CD4-positive, CD25-positive, alpha-beta regulatory T cell (primary cell): Measurements from ENCODE around the gene SUZ12. TPM values are rescaled to one million over a fixed set of nuclear protein-coding genes. Genes with fewer than 3 reads are reported as not detected.
"Not testable (repeated sequence)": the region's sequence is repeated elsewhere in the genome, so short reads cannot be mapped to it uniquely, and the experiment has no call there.

Experiments used
- ATAC-seq, 2 donors: fragments of 150-1000 bp; cut with Tn5 transposase; one replicate each; pipeline ENCODE4 v1.10.0; 2021; ENCODE audit warnings: low read depth in 2 of 2, moderate number of reproducible peaks in 2 of 2, moderate library complexity in 1 of 2
- DNase-seq, 3 donors: peaks; one replicate each; pipeline versions ENCODE4 v3.0.0 to v3.0.0-alpha.2; 2012 to 2022; ENCODE audit warnings: mixed read lengths in 1 of 3
- H3K27ac ChIP-seq: one replicate; pipeline ENCODE4 v1.7.0; 2013; ENCODE audit warnings: mild to moderate bottlenecking, low read length; ENCODE audit not compliant: insufficient read depth, poor library complexity, severe bottlenecking
- H3K27me3 ChIP-seq: one replicate; pipeline ENCODE4 v1.7.0; 2013; ENCODE audit warnings: low read length; ENCODE audit not compliant: control insufficient read depth, insufficient read depth
- H3K36me3 ChIP-seq: one replicate; pipeline ENCODE4 v1.7.0; 2013; ENCODE audit warnings: mild to moderate bottlenecking, low read length, moderate library complexity; ENCODE audit not compliant: control insufficient read depth, insufficient read depth
- H3K4me1 ChIP-seq: 2 replicates; pipeline ENCODE4 v1.7.0; 2013; ENCODE audit warnings: mild to moderate bottlenecking, low read length; ENCODE audit not compliant: insufficient read depth, control insufficient read depth, poor library complexity, severe bottlenecking
- H3K4me3 ChIP-seq: one replicate; pipeline ENCODE4 v1.7.0; 2013; ENCODE audit warnings: low read depth, mild to moderate bottlenecking, low read length, moderate library complexity
- H3K9me3 ChIP-seq, 2 experiments: 1 replicate in 1 of 2; 2 replicates in 1 of 2; pipeline ENCODE4 v1.7.0; 2013; ENCODE audit warnings: low read length in 2 of 2, mild to moderate bottlenecking in 1 of 2, moderate library complexity in 1 of 2; ENCODE audit not compliant: control insufficient read depth in 2 of 2
- H3K27ac Mint-ChIP-seq, 3 donors: one replicate each; pipeline ENCODE4 v1.8.0; 2020 to 2022; ENCODE audit warnings: mild to moderate bottlenecking in 3 of 3, mixed read lengths in 3 of 3, moderate library complexity in 2 of 3
- H3K27me3 Mint-ChIP-seq: one replicate; pipeline ENCODE4 v1.8.0; 2022; ENCODE audit warnings: mild to moderate bottlenecking, mixed read lengths
- H3K36me3 Mint-ChIP-seq: one replicate; pipeline ENCODE4 v1.8.0; 2020; ENCODE audit warnings: mixed read lengths
- H3K4me1 Mint-ChIP-seq, 4 donors: one replicate each; pipeline ENCODE4 v1.8.0; 2020 to 2022; ENCODE audit warnings: mixed read lengths in 4 of 4, mild to moderate bottlenecking in 1 of 4
- H3K4me3 Mint-ChIP-seq, 4 donors: one replicate each; pipeline ENCODE4 v1.8.0; 2020 to 2022; ENCODE audit warnings: mild to moderate bottlenecking in 4 of 4, mixed read lengths in 4 of 4, moderate library complexity in 3 of 4
- H3K9me3 Mint-ChIP-seq, 7 donors: one replicate each; pipeline ENCODE4 v1.8.0; 2020 to 2022; ENCODE audit warnings: mixed read lengths in 7 of 7, mild to moderate bottlenecking in 3 of 7, moderate library complexity in 2 of 7
- polyA plus RNA-seq, 4 donors: library from polyadenylated mRNA; unstranded; fragments of 300-500 nt; fragmentation: Illumina TruSeq; gene quantifications; one replicate each; pipeline ENCODE4 v1.2.3, GENCODE V29; 2021
- total RNA-seq: library from RNA; stranded (reverse); gene quantifications from one replicate; pipeline ENCODE4 v1.2.3, GENCODE V29; 2022

The SUZ12 gene
- total and polyA plus RNA-seq, 5 donors from 2014 or later, result 15.7 to 36.5 (median 16.8) TPM

GRCh38 chr17:31926100-31926729 is 10.6 kb upstream of the SUZ12 start:
- H3K4me3 ChIP-seq, result no peak overlapping the region
- H3K27me3 Mint-ChIP-seq, result peaks cover 4% of the 10 kb centered on the region
- no peaks in the 10 kb centered on the region for H3K27me3 ChIP-seq
- no peaks in the 10 kb centered on the region for H3K36me3 ChIP-seq
- H3K27ac ChIP-seq, result no peak overlapping the region
- H3K4me1 ChIP-seq, result no peaks in the 10 kb centered on the region
- H3K4me3 Mint-ChIP-seq, result no peak overlapping the region
- ATAC-seq (no peak), DNase-seq (no peak)
- H3K36me3 Mint-ChIP-seq, result no peaks in the 10 kb centered on the region
- H3K9me3 Mint-ChIP-seq, result no peaks in the 10 kb centered on the region
- no peaks in the 10 kb centered on the region for H3K9me3 ChIP-seq
- H3K27ac Mint-ChIP-seq, result no peak overlapping the region
- H3K4me1 Mint-ChIP-seq, result peaks cover 0 to 5% (median 0%) of the 10 kb centered on the region in 4 donors

- DNase-seq (no peak), ATAC-seq (no peak)
- no peaks in the 10 kb centered on the region for H3K36me3 ChIP-seq
- no peaks in the 10 kb centered on the region for H3K27me3 ChIP-seq
- H3K4me3 Mint-ChIP-seq, result no peak overlapping the region
- H3K4me1 ChIP-seq, result no peaks in the 10 kb centered on the region
- no peak overlapping the region for H3K27ac Mint-ChIP-seq
- H3K4me3 ChIP-seq, result no peak overlapping the region
- H3K27me3 Mint-ChIP-seq, result no peaks in the 10 kb centered on the region
- H3K9me3 ChIP-seq, result no peaks in the 10 kb centered on the region
- no peak overlapping the region for H3K27ac ChIP-seq
- H3K9me3 Mint-ChIP-seq, result peaks cover 0 to 1% (median 0%) of the 10 kb centered on the region in 7 donors
- H3K4me1 Mint-ChIP-seq, result peaks cover 0 to 8% (median 1%) of the 10 kb centered on the region in 4 donors
- H3K36me3 Mint-ChIP-seq, result no peaks in the 10 kb centered on the region
Observed at GRCh38 chr17:31931756-31932155, 5.1 kb upstream of the SUZ12 start.

GRCh38 chr17:31935512-31935911 is 1.3 kb upstream of the SUZ12 start:
- H3K27me3 ChIP-seq, result no peaks in the 10 kb centered on the region
- no peaks in the 10 kb centered on the region for H3K36me3 ChIP-seq
- DNase-seq, result no peak
- Mint-ChIP-seq H3K4me3 (peak overlapping the region; percentile 91 to 96 (median 92)), H3K9me3 (peaks cover 0 to 1% (median 0%) of the 10 kb centered on the region in 7 donors), H3K27me3 (no peaks in the 10 kb centered on the region), H3K27ac (peak overlapping the region in 2 of 3 donors; percentile 89 to 92), H3K4me1 (peaks cover 13 to 23% (median 15%) of the 10 kb centered on the region in 4 donors), H3K36me3 (no peaks in the 10 kb centered on the region)
- ATAC-seq, result no peak
- H3K4me1 ChIP-seq, result peaks cover 12% of the 10 kb centered on the region
- H3K9me3 ChIP-seq, result no peaks in the 10 kb centered on the region
- H3K4me3 ChIP-seq, result no peak overlapping the region
- no peak overlapping the region for H3K27ac ChIP-seq

GRCh38 chr17:31937926-31938641 is 1.3 kb downstream of the SUZ12 start:
- Mint-ChIP-seq H3K4me3 (peak overlapping the region; percentile 92 to 96 (median 92)), H3K27ac (peak overlapping the region; percentile 48 to 89 (median 78)), H3K4me1 (peaks cover 12 to 40% (median 18%) of the 10 kb centered on the region in 4 donors)
- H3K36me3 ChIP-seq, DNase-seq, H3K9me3 Mint-ChIP-seq, ATAC-seq, H3K36me3 Mint-ChIP-seq, H3K27me3 ChIP-seq, H3K27me3 Mint-ChIP-seq, H3K9me3 ChIP-seq, H3K27ac ChIP-seq: not testable (repeated sequence)
- H3K4me3 ChIP-seq, result peak overlapping the region; percentile 90
- H3K4me1 ChIP-seq, result peaks cover 12% of the 10 kb centered on the region

GRCh38 chr17:31941916-31942315 is 5.1 kb downstream of the SUZ12 start:
- not testable (repeated sequence) for H3K27me3 Mint-ChIP-seq, DNase-seq
- peak overlapping the region in 1 of 3 donors; percentile 26 for H3K27ac Mint-ChIP-seq

GRCh38 chr17:31942396-31942795 is 5.6 kb downstream of the SUZ12 start:
- not testable (repeated sequence) for H3K27me3 Mint-ChIP-seq, H3K27ac ChIP-seq, H3K36me3 ChIP-seq, DNase-seq, H3K27me3 ChIP-seq, H3K4me3 Mint-ChIP-seq, H3K9me3 Mint-ChIP-seq, ATAC-seq, H3K4me3 ChIP-seq, H3K9me3 ChIP-seq
- H3K4me1 ChIP-seq, result peaks cover 12% of the 10 kb centered on the region
- H3K36me3 Mint-ChIP-seq, result peaks cover 14% of the 10 kb centered on the region
- peak overlapping the region in 1 of 3 donors; percentile 26 for H3K27ac Mint-ChIP-seq
- peaks cover 24 to 50% (median 29%) of the 10 kb centered on the region in 4 donors for H3K4me1 Mint-ChIP-seq

More at GRCh38 chr17:31941916-31942315, 5.1 kb downstream of the SUZ12 start:
- peaks cover 12% of the 10 kb centered on the region for H3K4me1 ChIP-seq
- not testable (repeated sequence) for H3K27me3 ChIP-seq, ATAC-seq, H3K9me3 Mint-ChIP-seq, H3K27ac ChIP-seq, H3K4me3 ChIP-seq, H3K9me3 ChIP-seq, H3K36me3 ChIP-seq
- Mint-ChIP-seq H3K4me1 (peaks cover 24 to 50% (median 29%) of the 10 kb centered on the region in 4 donors), H3K36me3 (peaks cover 13% of the 10 kb centered on the region), H3K4me3 (peak overlapping the region in 1 of 4 donors; percentile 68)

GRCh38 chr17:31951953-31952352 is 15.1 kb downstream of the SUZ12 start:
- peaks cover 23% of the 10 kb centered on the region for H3K36me3 ChIP-seq
- not testable (repeated sequence) for DNase-seq, H3K27me3 ChIP-seq, H3K27me3 Mint-ChIP-seq, H3K4me3 ChIP-seq, H3K9me3 Mint-ChIP-seq, H3K4me1 Mint-ChIP-seq, H3K4me3 Mint-ChIP-seq, H3K9me3 ChIP-seq, H3K27ac Mint-ChIP-seq, H3K27ac ChIP-seq, H3K4me1 ChIP-seq, ATAC-seq
- peaks cover 15% of the 10 kb centered on the region for H3K36me3 Mint-ChIP-seq
